Fibroblast of the aortic adventitia (primary cell): ENCODE data around the gene IMMP1L. TPM values are rescaled to one million over a fixed set of nuclear protein-coding genes. Genes with fewer than 3 reads are reported as not detected.
A peak's percentile ranks its signal among the peaks of the same experiment; 100 is the strongest.

Experiments used
- DNase-seq: peaks from one replicate; pipeline ENCODE4 v3.0.0-alpha.2; 2010; ENCODE audit warnings: low read depth
- H3K4me3 ChIP-seq: 2 replicates; pipeline ENCODE4 v1.5.1; 2011; ENCODE audit warnings: low read depth, mild to moderate bottlenecking, control low read depth, low read length, moderate library complexity
- total RNA-seq: library from RNA; depleted of rRNA; stranded (reverse); fragments of >200 nt; gene quantifications from 2 replicates; pipeline ENCODE4 v1.2.3, GENCODE V29; 2012; ENCODE audit warnings: low replicate concordance
- TF ChIP-seq, protein P1 (sequence below): IDR thresholded peaks from 2 replicates; pipeline ENCODE4 v1.5.1; 2011; ENCODE audit warnings: mild to moderate bottlenecking, low read length, control low read depth, inconsistent platforms; ENCODE audit not compliant: insufficient read depth

Gene IMMP1L, protein sequence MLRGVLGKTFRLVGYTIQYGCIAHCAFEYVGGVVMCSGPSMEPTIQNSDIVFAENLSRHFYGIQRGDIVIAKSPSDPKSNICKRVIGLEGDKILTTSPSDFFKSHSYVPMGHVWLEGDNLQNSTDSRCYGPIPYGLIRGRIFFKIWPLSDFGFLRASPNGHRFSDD
- 11.4 and 13.5 TPM in 2 replicates for total RNA-seq

DNA sequence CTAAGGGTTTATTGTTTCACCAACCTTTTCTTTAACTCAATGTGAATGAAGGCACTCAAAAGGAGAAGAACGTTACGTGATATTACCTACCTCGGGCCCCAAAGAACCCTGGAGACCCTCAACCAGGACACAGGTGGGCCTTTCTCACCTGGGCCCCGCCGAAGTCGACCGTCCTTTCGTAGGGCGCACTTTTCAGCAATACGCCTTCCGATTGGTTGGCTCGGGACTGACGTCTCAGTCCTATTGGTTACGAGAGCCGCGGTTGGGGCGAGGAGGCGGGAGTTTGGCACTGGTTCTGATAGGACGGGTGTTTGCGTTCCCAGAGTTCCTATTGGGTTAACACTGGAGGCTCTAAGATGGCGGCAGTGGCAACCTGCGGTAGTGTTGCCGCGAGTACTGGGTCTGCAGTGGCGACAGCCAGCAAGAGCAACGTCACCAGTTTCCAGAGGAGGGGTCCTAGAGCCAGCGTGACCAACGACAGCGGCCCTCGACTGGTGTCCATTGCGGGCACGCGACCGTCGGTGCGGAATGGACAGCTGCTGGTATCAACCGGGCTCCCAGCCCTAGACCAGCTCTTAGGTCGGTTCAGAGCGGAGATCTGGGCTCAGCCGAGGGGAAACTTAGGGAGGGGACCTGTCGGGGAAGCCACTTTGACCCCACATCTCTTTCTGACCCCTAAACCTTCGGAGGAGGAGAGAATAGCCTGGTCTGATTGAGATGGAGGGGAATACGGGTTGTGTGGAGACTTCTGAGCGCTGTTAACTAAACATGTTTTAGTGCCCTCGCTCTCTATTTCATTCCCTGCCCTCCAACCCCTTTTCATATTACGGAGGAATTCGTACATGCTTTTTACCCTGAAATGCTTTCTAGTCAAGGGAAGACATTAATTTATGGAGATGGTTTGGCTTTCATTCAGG lies at the start of gene IMMP1L, which contains the start of gene ELP4:
Gene IMMP1L (minus strand): TSS at position 194 of the 917 bp plus-strand sequence. CDS start 46,346 bp downstream, outside the sequence.
Gene ELP4 (plus strand): TSS at position 339 of the 917 bp plus-strand sequence. CDS start 18 bp downstream, at position 357.
- H3K4me3 ChIP-seq = peak within 1 kb of the TSS; percentile 99
- DNase-seq = peak; percentile 96
- TF ChIP-seq, protein P1, sequence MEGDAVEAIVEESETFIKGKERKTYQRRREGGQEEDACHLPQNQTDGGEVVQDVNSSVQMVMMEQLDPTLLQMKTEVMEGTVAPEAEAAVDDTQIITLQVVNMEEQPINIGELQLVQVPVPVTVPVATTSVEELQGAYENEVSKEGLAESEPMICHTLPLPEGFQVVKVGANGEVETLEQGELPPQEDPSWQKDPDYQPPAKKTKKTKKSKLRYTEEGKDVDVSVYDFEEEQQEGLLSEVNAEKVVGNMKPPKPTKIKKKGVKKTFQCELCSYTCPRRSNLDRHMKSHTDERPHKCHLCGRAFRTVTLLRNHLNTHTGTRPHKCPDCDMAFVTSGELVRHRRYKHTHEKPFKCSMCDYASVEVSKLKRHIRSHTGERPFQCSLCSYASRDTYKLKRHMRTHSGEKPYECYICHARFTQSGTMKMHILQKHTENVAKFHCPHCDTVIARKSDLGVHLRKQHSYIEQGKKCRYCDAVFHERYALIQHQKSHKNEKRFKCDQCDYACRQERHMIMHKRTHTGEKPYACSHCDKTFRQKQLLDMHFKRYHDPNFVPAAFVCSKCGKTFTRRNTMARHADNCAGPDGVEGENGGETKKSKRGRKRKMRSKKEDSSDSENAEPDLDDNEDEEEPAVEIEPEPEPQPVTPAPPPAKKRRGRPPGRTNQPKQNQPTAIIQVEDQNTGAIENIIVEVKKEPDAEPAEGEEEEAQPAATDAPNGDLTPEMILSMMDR = no peak

DNA sequence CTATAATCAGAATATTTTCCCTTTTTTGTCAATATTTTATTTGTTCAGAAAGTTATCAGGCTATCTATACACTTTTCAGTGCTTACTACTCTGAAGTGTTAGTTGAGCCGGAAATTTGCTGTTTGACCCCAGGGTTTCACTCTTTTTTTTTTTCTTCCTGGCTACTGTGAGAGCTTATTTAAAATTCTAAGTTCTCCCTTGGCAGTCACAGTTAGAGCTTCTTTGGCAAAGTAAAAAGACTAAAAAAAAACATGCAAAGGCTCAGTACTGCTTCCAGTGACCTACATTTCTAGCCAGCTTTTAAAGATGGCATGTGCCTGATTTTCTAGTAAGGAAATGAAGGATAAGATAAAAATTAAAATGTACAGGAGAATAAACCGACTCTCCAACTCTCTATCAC lies 48.6 kb upstream of the IMMP1L start:
- TF ChIP-seq, protein P1 = no peak
- no peak overlapping the region for H3K4me3 ChIP-seq
- DNase-seq = peak; percentile 2

DNA sequence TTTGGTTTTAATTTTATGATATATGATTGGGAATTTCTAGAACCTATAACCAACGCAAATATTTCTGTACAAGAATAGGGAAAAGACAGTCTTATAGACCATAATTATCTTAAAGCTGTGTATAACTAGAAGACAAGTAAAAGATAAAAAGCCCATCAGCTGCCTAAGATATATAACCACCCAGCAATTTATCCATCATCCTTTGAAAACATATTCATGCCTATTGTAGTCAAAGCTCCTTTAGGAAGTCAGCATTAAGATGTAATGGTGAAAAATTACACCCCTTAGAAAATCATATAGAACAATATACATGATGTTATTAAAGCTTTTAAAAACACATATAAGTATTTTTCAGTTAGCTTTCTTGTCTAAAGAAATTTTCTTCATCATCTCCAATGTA lies 46.5 kb upstream of the IMMP1L start:
- TF ChIP-seq, protein P1 = no peak
- no peak for DNase-seq
- H3K4me3 ChIP-seq = no peak overlapping the region

DNA sequence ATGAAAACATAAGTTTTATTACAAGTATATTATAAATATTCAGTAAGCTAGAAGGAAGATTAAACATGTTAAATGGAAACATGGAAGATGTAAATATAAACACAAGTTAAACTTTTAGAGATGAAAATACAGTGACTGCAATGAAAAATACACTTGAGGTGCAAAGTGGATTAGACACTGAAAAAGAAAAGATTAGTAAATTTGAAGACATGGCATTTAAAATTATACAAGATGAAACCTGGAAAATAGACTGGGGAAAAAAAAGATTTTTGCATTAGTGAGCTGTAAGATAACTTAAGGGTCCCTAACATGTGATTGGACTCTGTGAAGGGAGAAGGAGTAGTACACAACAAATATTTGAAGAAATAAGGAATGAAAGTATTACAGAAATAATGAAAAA lies 33.4 kb upstream of the IMMP1L start:
- TF ChIP-seq, protein P1 = no peak
- H3K4me3 ChIP-seq = no peak overlapping the region
- DNase-seq = no peak

DNA sequence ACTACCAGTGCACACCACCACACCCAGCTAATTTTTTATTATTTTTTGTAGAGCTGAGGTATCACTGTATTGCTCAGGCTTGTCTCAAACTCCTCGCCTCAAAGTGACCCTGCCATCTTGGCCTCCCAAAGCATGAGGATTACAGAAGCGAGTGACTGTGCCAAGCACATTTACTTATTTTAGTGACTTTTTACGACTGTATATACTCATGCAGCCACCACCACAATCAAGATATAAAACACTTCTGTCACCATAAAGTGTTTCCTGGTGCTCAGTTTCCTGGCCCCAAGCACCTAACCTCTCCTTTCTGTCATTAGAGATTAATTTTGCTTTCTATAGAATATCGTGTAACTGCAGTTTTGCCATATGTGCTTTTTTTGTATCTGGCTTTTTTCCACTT lies 26.1 kb upstream of the IMMP1L start:
- TF ChIP-seq, protein P1 = no peak
- no peak for DNase-seq
- no peak overlapping the region for H3K4me3 ChIP-seq

DNA sequence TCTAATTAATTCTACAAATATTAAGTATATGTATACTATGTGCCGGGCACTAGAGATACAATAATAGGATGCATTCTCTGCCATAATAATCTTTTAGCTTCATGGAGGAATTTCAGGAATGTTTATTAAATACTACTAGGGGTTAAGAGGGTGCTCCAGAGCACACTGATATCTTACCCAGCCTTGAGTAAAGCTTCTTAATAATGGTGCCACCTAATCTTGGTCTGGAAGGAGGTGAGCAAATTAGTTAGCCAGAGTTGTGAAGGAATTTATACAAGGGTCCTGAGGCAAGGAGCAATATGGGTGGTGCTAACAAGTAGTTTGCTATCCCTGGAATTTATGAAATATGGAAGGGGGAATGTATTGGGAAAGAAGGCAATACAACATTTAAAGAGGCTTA lies 21.9 kb upstream of the IMMP1L start:
- TF ChIP-seq, protein P1 = no peak
- H3K4me3 ChIP-seq = no peak overlapping the region
- DNase-seq = no peak
